Measurements from ENCODE around the gene ADGRV1.
"Not testable (repeated sequence)": the region's sequence is repeated elsewhere in the genome, so short reads cannot be mapped to it uniquely, and the experiment has no call there.

Gene ADGRV1

GRCh38 chr5:90917928-90918668, 359.5 kb downstream of the ADGRV1 start:
- DNase-seq = no peak

DNA sequence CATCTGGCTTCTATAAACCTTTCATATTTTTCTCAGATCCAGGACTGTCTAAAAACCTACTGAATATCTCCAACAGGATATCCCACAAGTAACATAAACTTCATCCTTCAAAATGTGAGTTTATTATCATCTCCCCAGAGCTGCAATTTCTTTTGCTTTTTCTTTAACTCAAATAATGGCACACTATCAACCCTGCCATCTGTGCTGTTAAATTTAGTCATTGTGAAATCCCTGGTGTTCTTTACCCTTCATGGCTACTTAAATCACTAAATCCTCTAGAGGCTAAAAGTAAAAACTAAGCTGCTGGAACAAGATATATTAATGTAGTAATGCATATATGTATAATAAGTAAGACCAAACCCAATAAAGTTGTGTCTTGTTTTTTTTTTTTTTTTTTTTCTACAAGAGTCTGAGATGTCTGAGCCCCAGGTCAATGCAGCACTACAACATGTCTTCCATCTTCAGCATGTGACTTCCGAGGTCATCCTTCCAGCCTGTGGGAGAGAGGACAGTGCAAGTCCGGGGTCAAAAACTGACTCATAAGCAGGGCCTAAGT, 362.9 kb downstream of the ADGRV1 start:
- no peak for DNase-seq

DNA sequence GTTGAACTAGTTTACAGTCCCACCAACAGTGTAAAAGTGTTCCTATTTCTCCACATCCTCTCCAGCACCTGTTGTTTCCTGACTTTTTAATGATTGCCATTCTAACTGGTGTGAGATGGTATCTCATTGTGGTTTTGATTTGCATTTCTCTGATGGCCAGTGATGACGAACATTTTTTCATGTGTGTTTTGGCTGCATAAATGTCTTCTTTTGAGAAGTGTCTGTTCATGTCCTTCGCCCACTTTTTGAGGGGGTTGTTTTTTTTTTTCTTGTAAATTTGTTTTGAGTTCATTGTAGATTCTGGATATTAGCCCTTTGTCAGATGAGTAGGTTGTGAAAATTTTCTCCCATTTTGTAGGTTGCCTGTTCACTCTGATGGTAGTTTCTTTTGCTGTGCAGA, 365.6 kb downstream of the ADGRV1 start:
- not testable (repeated sequence) for DNase-seq

- DNase-seq = not testable (repeated sequence)
Observed at GRCh38 chr5:90929013-90929839, 370.6 kb downstream of the ADGRV1 start.

GRCh38 chr5:90930062-90930461, 371.5 kb downstream of the ADGRV1 start:
- DNase-seq = no peak

GRCh38 chr5:90930756-90931431, 372.3 kb downstream of the ADGRV1 start:
- no peak for DNase-seq

GRCh38 chr5:90932052-90932699, 373.6 kb downstream of the ADGRV1 start:
- peak; percentile 38 for DNase-seq

DNA sequence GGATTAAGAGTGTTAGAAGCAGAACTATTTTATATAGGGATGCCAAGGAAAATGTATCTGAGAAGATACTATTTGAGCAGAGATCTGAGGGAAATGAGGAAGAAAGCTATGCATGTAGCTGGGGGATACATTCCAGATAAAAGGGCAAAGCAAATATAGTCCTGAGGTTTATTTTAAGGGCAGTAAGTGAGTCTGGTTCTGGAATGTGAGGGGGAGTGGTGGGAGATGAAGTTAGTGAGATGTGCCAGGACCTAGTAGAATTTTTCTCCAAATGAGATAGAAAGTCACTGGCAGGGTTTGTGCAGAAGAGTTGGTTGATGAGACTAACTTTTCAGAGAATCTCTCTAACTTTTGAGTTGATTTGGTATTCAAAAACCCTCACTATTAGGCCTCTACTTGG, 374.7 kb downstream of the ADGRV1 start:
- DNase-seq = no peak

DNA sequence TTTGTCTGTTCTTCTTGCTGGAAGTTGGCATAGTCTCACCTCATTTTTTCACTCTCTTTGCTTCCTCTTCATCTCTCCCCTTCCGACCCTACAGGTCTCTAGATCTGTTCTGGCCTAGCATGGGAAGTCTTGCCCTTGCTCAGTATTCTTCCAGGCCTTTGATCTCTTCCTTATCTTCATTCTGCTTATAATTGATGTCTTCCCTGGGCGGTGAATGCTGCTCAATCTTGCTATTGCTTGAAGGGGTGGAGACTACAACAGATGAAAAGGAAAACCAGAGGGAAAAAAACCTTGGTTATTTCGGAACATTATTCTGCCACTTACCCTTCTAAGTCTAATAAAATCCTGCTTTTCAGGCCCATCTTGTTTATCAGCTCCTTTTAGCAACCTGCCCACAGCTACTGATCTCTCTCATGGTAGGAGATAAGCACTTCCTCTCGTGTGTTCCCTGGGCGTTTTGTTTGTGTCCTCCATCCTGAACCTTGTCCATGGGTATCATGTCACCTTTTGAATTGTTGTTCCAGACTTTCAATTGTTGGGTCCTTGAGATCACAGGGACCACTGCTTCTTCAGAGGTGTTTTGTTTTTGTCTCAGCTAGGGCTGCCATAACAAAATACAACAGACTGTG, 375.6 kb downstream of the ADGRV1 start:
- DNase-seq = no peak

DNA sequence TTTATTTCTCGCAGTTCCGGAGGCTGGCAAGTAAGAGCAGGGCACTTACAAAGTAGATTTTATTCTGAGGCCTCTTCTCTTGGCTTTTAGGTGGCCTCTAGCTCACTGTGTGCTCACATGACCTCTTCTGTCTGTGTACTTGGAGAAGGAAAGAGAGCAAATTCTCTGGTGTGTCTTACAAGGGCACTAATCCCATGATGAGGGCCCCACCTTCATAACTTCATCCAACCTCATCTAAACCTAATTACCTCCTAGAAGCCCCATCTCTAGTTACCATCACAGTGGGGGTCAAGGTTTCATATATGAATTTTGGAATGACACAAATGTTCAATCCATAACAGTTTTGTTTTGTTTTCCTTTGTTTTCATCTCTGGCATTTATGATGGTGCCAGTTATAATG, 376.1 kb downstream of the ADGRV1 start:
- DNase-seq = no peak

DNA sequence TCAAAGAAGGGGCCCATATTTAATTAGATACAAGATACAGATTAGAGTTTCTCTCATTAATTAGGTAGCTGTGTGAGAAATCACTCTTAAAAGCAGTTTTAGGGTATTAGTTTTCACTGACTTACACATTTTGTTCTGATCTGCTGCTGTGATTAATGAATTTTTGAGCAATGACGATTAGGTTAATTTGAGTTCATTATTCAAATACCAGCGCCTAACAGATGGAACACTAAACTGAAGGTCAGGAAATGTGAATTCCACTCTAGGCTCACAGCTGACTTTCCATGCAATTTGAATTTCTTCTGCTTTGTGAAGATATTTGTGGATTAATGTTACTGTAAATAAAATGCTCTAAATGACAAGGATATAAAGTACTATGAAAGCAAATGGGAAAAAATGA, 380.6 kb downstream of the ADGRV1 start:
- DNase-seq = no peak

DNA sequence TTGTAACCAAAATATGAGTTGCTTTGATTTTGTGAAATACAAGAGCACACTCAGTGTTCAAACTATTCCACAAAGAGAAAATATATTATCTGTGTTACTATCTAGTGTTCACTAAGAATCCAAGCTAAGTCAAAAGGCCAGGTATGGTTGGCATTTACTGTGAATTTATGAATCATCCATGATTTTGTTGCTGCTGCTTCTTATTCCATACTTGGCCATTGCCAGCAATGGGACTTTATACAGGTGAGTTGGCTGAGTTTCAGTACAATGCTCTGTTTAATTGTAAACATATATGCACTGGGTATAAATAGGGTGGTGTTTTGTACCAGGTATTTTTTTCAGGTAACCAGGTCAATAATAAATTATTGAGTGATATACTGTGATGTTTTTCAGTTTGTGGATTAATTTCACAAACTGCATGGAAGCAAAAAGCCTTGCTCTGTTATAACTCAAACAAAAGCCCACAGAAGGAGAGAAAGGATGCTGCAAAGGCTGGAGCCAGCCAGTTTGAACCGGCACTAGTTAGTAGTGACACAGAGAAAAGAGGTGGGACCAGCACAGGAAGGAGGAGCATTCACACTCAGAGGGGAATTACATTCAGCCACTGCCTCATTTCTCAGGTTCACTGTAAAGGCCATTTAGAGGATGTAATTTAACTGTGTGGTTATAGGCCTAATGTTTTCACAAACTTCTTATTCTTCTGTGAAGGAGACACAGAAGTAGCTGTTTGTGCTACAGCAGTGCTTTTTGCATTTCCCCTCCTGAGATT, 381.8 kb downstream of the ADGRV1 start:
- DNase-seq = peak; percentile 50

DNA sequence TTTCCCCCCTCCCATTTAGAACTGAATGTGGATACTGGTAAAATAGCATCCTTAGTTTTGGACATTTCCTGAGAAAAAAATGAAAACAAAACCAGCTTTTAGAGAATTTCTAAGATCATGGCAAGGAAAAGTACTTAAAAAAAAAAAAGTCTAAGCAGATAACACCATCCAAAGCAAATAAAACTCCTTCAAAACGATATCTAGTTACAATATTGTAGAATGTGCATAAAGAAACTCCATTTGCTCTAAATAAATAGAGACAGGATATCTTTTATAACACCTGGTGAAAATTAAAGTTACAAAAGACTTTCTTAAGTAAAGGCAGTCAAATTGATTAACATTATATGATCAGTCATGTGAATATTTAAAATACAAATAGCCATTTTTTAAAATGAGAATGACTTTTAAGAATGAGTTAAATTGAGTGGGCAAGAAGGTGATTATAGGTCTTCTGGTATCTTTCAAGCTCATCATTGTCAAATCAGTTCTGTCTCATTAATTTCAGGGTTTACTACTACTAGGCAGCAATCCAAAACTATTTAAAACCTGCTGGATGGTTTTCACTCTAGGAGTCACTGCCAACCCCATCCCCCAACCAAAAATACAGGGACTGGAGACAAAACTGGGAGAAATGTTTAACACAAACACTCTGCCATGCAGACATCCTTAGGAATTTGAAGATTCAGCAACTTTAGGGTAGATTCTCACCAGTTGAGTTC, 382.6 kb downstream of the ADGRV1 start:
- DNase-seq = no peak

DNA sequence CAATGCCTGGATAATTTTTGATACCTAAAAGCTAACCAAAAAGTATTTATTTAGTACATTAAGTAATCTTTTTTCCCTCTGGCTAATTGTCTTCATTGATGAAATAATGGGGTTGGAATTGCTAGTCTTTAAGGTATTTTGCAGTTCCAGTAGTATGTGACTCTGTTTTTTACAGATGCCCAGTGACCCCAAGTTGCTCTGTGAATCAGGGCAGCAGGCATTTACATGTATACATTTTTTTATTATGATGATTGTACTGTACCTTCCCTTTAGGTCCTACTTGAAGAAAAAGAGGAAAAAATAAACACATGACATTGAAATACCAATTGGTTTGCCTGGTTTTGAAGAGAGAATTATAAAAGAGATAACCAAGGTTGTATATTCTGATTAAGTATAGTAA, 385.5 kb downstream of the ADGRV1 start:
- no peak for DNase-seq

- no peak for DNase-seq
Observed at GRCh38 chr5:90947667-90948066, 389.1 kb downstream of the ADGRV1 start.

GRCh38 chr5:90948969-90949368, 390.4 kb downstream of the ADGRV1 start:
- no peak for DNase-seq

- DNase-seq = no peak
Observed at GRCh38 chr5:90949469-90950358, 391.1 kb downstream of the ADGRV1 start.

DNA sequence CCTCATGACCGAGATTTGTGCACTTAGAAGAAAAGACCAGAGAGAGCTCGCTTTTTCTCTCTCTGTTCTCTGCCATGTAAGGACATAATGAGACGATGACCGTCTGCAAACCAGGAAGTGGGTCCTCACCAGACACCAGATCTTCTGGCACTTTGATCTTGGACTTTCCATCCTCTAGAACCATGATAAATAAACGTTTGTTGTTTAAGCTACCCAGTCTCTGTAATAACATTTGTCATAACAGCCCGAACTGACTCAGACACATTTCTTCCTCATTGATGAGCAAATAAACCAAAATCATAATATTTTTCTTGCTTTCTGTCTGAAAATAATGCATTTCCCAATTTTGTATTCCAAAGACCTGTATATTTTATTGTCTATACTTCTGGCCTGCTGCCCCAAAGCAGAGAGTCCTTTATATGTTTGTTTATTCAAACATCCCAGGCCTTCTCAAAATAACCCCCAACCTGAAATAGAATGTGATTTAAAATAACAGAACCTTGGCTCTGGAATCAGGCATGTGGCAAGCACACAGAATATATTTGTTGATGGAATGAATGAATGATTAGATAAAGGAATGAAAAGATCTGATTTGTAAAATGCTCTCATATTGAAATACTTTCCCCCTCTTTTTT, 396.5 kb downstream of the ADGRV1 start:
- DNase-seq = no peak

GRCh38 chr5:90956511-90957097, 398.0 kb downstream of the ADGRV1 start:
- DNase-seq = no peak
